Stomach (tissue), 9 donors: ENCODE data around the gene CHST12. TPM values are rescaled to one million over a fixed set of nuclear protein-coding genes. Genes with fewer than 3 reads are reported as not detected.

Experiments
- DNase-seq, 2 donors: peaks; one replicate each; pipeline versions ENCODE4 v3.0.0 to v3.0.0-alpha.2; 2013 to 2019
- H3K27ac ChIP-seq, 5 donors: fragments of 200-600 bp in 4 of 5; sonication (generic) in 4 of 5; one replicate each; pipeline ENCODE4 v1.5.1; 2013 to 2019; ENCODE audit warnings: mild to moderate bottlenecking in 1 of 5, moderate library complexity in 1 of 5
- H3K27me3 ChIP-seq, 3 donors: fragments of 200-600 bp; sonication (generic); one replicate each; pipeline ENCODE4 v1.5.1; 2017 to 2019; ENCODE audit warnings: mixed run types in 1 of 3
- H3K36me3 ChIP-seq, 4 donors: fragments of 200-600 bp; sonication (generic); 1 replicate in 3 of 4; 2 replicates in 1 of 4; pipeline ENCODE4 v1.5.1; 2016 to 2019
- H3K4me1 ChIP-seq, 4 donors: fragments of 200-600 bp; sonication (generic); one replicate each; pipeline ENCODE4 v1.5.1; 2016 to 2019
- H3K4me3 ChIP-seq, 4 donors: fragments of 200-600 bp; sonication (generic) in 3 of 4; one replicate each; pipeline ENCODE4 v1.5.1; 2016 to 2019; ENCODE audit warnings: mild to moderate bottlenecking in 1 of 4
- H3K9me3 ChIP-seq, 4 donors: fragments of 200-600 bp; sonication (generic); one replicate each; pipeline ENCODE4 v1.5.1; 2016 to 2019
- EP300 ChIP-seq: sonication (generic); formaldehyde crosslinking; IDR thresholded peaks from one replicate; pipeline ENCODE4 v1.6.1; 2017; ENCODE audit warnings: antibody characterized with exemption
- POLR2A ChIP-seq, 4 donors: fragments of 450-650 bp; IDR thresholded peaks; one replicate each; pipeline ENCODE4 v1.6.1; 2016; ENCODE audit warnings: antibody characterized with exemption in 4 of 4, control low read depth in 2 of 4, mild to moderate bottlenecking in 1 of 4, moderate library complexity in 1 of 4
- POLR2AphosphoS5 ChIP-seq, 3 donors: sonication (generic); formaldehyde crosslinking; IDR thresholded peaks; one replicate each; pipeline ENCODE4 v1.6.1; 2016; ENCODE audit warnings: antibody characterized with exemption in 3 of 3
- WGBS, 5 donors: extraction: QIAGEN DNeasy Blood & Tissue Kit in 3 of 5; methylation state at CpG; one replicate each; pipeline versions ENCODE4 v1.1.5 to v1.1.7; 2013 to 2018; 5-methylcytosine and 5-hydroxymethylcytosine counted together
- intact Hi-C: fragments of 100-400 bp; cut with DNase I; formaldehyde crosslinking; loops from one replicate; pipeline ENCODE4 v1.15.1; 2023; ENCODE audit warnings: low total_unique reads
- polyA plus RNA-seq, 3 donors: library from polyadenylated mRNA; stranded (reverse); fragments of 200-250 nt; gene quantifications; one replicate each; pipeline ENCODE4 v1.2.3, GENCODE V29; 2013
- total RNA-seq, 5 donors: library from RNA; depleted of rRNA; stranded (reverse); fragments of >200 nt; gene quantifications; one replicate each; pipeline versions ENCODE4 v1.1.0 to v1.2.3, GENCODE V29; 2014 to 2016
- TF ChIP-seq, protein P1 (sequence below), 7 experiments: fragments of 450-650 bp in 4 of 7; fragments of 200-600 bp in 3 of 7; sonication (generic) in 3 of 7; IDR thresholded peaks; one replicate each; pipeline ENCODE4 v1.5.1; 2016 to 2019; ENCODE audit warnings: antibody characterized with exemption in 7 of 7, control low read depth in 2 of 7, mild to moderate bottlenecking in 1 of 7
- donor health status: healthy with polysubstance abuse.
- donor health status: Bipolar disorder and iron deficiency.
- donor health status: healthy.

Gene CHST12
- total and polyA plus RNA-seq, 8 donors: 1.7 to 23.0 (median 6.3) TPM

DNA sequence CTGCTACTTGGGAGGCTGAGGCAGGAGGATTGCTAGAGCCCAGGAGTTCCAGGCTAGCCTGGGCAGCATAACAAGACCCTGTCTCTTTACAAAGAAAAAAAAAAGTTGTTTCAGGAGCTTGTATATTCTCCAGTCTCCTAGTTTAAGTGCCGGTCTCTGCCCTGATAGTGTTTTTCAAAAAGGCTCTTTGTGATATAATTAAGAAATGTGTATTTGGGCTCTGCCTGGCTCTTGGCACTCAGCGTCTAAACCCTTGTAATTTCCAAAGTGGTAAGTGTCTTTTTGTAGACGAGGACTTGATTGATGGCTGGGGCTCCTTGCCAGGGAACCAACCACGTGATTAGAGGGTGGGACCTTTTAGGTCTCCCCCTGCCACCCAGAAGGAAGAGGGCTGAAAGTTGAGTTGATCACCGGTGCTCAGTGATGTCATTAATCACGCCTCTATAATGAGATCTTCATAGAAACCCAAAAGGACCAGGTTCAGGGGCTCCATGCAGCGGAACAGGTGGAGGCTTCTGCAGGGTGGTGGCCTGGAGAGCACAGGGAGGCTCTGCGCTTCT lies 44.4 kb upstream of the CHST12 start:
- Histone ChIP-seq H3K9me3 (no peaks in the 10 kb centered on the region), H3K4me3 (no peak overlapping the region), H3K27ac (no peak overlapping the region), H3K4me1 (peaks cover 29 to 74% (median 56%) of the 10 kb centered on the region in 4 donors), H3K36me3 (peaks cover 33 to 66% (median 55%) of the 10 kb centered on the region in 4 donors), H3K27me3 (no peaks in the 10 kb centered on the region)
- TF ChIP-seq EP300 (no peak), POLR2AphosphoS5 (IDR thresholded peaks at IDR 0.05) (no peak), POLR2A (IDR thresholded peaks at IDR 0.05) (no peak)
- TF ChIP-seq, protein P1, sequence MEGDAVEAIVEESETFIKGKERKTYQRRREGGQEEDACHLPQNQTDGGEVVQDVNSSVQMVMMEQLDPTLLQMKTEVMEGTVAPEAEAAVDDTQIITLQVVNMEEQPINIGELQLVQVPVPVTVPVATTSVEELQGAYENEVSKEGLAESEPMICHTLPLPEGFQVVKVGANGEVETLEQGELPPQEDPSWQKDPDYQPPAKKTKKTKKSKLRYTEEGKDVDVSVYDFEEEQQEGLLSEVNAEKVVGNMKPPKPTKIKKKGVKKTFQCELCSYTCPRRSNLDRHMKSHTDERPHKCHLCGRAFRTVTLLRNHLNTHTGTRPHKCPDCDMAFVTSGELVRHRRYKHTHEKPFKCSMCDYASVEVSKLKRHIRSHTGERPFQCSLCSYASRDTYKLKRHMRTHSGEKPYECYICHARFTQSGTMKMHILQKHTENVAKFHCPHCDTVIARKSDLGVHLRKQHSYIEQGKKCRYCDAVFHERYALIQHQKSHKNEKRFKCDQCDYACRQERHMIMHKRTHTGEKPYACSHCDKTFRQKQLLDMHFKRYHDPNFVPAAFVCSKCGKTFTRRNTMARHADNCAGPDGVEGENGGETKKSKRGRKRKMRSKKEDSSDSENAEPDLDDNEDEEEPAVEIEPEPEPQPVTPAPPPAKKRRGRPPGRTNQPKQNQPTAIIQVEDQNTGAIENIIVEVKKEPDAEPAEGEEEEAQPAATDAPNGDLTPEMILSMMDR (IDR thresholded peaks at IDR 0.05): no peak
- DNase-seq: no peak
- intact Hi-C loops: no loop called here
- WGBS, 5 donors: 48 to 58% (median 52%) methylated on average over 8 of the region's 8 CpGs

DNA sequence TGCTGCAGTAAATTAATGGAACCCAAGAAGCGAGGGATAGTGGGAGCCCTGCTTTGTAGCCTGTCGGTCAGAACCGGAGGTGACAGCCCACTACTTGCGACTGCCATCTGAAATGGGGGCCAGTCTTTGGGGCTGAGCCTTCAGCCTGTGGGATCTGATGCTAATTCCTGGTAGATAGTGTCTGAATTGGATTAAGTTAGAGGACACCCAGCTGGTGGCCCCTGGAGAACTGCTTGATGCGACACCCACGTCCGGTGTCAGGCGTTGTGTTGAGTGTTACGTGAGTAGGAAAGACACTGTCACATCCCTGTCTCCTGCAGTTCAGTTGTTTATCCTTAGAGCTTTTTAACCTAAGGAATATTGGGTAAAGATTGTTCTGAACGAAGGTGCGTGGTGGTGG lies 43.8 kb upstream of the CHST12 start:
- Histone ChIP-seq H3K9me3 (no peaks in the 10 kb centered on the region), H3K4me3 (no peak overlapping the region), H3K27ac (no peak overlapping the region), H3K36me3 (peaks cover 37 to 71% (median 60%) of the 10 kb centered on the region in 4 donors), H3K4me1 (peaks cover 29 to 74% (median 56%) of the 10 kb centered on the region in 4 donors), H3K27me3 (no peaks in the 10 kb centered on the region)
- intact Hi-C loops: no loop called here
- no peak for DNase-seq
- 82 to 88% (median 85%) methylated on average over 10 to 11 of the region's 11 CpGs for WGBS, 5 donors
- TF ChIP-seq POLR2A (IDR thresholded peaks at IDR 0.05) (no peak), EP300 (no peak), POLR2AphosphoS5 (IDR thresholded peaks at IDR 0.05) (no peak)
- TF ChIP-seq, protein P1 (IDR thresholded peaks at IDR 0.05): no peak

DNA sequence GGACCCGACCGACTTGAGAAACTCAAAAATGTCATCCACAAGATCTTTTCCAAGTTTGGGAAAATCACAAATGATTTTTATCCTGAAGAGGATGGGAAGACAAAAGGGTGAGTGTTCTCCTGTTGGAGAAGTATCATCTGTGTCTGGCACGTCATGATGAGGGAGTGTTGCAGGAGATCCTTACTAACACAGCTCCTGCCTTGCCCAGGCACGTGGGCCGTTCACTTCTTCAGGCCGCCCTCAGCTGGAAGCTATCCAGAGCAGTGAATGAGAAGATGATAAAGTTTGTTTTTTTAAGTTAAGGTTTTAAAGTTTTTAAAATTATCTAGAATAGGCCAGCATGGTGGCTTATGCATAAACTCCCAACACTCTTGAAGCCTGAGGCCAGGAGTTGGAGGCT lies 42.6 kb upstream of the CHST12 start:
- Histone ChIP-seq H3K4me3 (no peak overlapping the region), H3K27me3 (no peaks in the 10 kb centered on the region), H3K36me3 (peaks cover 48 to 83% (median 72%) of the 10 kb centered on the region in 4 donors), H3K9me3 (no peaks in the 10 kb centered on the region), H3K27ac (no peak overlapping the region), H3K4me1 (peaks cover 29 to 67% (median 50%) of the 10 kb centered on the region in 4 donors)
- TF ChIP-seq POLR2A (IDR thresholded peaks at IDR 0.05) (no peak), POLR2AphosphoS5 (IDR thresholded peaks at IDR 0.05) (no peak), EP300 (no peak)
- TF ChIP-seq, protein P1 (IDR thresholded peaks at IDR 0.05): no peak
- DNase-seq: no peak
- intact Hi-C loops: no loop called here
- whole genome bisulfite sequencing, 5 donors: 40 to 74% (median 50%) methylated on average over 6 of the region's 6 CpGs

DNA sequence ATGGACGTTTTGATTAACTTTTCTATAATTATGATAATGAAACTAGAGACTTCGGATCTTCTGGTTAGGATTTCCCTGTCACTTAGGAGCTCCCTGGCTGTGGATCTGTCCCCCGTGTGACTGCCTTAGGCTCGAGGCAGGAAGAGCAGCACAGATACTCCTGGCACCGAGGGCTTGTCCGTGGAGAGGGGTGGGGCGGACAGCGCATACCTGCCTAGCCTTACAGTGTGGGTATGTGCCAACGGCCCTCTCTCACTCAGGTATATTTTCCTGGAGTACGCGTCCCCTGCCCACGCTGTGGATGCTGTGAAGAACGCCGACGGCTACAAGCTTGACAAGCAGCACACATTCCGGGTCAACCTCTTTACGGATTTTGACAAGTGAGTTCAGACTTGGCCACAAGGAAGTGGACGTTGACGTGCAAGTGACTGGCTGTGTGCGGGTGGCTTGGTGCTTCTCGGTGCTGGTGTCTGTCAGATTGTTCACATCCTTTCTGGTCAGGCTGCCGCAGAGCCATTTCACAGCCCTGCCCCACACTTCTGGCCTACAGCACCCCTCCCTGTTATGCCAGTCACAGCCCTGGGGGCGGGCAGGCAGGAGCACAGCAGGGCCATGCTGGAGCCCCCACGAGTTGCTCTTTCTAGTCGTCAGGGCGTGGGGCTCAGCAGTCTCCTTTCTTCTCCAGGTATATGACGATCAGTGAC lies 40.9 kb upstream of the CHST12 start:
- Histone ChIP-seq H3K4me3 (no peak overlapping the region), H3K27me3 (no peaks in the 10 kb centered on the region), H3K36me3 (peaks cover 66 to 99% (median 86%) of the 10 kb centered on the region in 4 donors), H3K4me1 (peaks cover 13 to 50% (median 33%) of the 10 kb centered on the region in 4 donors), H3K9me3 (no peaks in the 10 kb centered on the region), H3K27ac (no peak overlapping the region)
- TF ChIP-seq POLR2AphosphoS5 (IDR thresholded peaks at IDR 0.05) (no peak), POLR2A (IDR thresholded peaks at IDR 0.05) (no peak), EP300 (no peak)
- TF ChIP-seq, protein P1 (IDR thresholded peaks at IDR 0.05): no peak
- 79 to 88% (median 86%) methylated on average over 19 to 27 of the region's 27 CpGs for WGBS, 5 donors
- intact Hi-C loops: no loop called here
- no peak for DNase-seq
